Uterus (tissue), 2 donors: Measurements from ENCODE around the gene PROK2.

Experiments
- POLR2A ChIP-seq, 2 donors: fragments of 450-650 bp; IDR thresholded peaks; one replicate each; pipeline ENCODE4 v1.6.1; 2016; ENCODE audit warnings: antibody characterized with exemption in 2 of 2, mild to moderate bottlenecking in 1 of 2, moderate library complexity in 1 of 2
- TF ChIP-seq, protein P1 (sequence below), 4 experiments: fragments of 200-600 bp in 2 of 4; fragments of 450-650 bp in 2 of 4; sonication (generic) in 2 of 4; IDR thresholded peaks; one replicate each; pipeline ENCODE4 v1.5.1; 2016 to 2019; ENCODE audit warnings: antibody characterized with exemption in 4 of 4, mild to moderate bottlenecking in 2 of 4, moderate library complexity in 1 of 4

DNA sequence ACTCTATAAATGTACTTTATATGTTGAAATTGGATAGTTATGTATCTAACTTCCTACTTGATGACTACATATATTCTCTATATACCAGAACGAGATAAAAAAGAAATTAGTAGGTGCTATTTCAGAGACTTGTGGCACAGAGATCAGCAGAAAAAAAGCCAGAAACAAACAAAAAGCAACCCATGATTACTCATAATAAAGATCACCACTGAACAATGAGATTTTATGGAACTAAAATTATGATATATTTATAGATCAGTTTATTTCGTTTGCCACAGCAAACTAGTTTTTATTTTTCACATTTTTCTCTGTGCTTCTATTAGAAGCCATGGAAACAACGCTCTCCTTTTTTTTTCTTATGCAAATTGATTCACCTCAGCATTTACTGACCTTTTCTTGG, 15.1 kb upstream of the PROK2 start:
- TF ChIP-seq, protein P1, sequence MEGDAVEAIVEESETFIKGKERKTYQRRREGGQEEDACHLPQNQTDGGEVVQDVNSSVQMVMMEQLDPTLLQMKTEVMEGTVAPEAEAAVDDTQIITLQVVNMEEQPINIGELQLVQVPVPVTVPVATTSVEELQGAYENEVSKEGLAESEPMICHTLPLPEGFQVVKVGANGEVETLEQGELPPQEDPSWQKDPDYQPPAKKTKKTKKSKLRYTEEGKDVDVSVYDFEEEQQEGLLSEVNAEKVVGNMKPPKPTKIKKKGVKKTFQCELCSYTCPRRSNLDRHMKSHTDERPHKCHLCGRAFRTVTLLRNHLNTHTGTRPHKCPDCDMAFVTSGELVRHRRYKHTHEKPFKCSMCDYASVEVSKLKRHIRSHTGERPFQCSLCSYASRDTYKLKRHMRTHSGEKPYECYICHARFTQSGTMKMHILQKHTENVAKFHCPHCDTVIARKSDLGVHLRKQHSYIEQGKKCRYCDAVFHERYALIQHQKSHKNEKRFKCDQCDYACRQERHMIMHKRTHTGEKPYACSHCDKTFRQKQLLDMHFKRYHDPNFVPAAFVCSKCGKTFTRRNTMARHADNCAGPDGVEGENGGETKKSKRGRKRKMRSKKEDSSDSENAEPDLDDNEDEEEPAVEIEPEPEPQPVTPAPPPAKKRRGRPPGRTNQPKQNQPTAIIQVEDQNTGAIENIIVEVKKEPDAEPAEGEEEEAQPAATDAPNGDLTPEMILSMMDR (IDR thresholded peaks at IDR 0.05) = no peak
- TF ChIP-seq POLR2A (IDR thresholded peaks at IDR 0.05) = no peak
